SK-N-MC (cell line): ENCODE measurements around the gene ZSWIM1.

Experiments used
- EZH2 ChIP-seq: fragments of 200-600 bp; sonication (generic); IDR thresholded peaks from one replicate; pipeline ENCODE4 v1.6.1; 2017; ENCODE audit warnings: antibody characterized with exemption
- FOXP2 ChIP-seq: optimal IDR thresholded peaks from 2 replicates; pipeline ENCODE3; 2011; ENCODE audit warnings: mild to moderate bottlenecking, moderate library complexity; ENCODE audit not compliant: insufficient read depth; ENCODE audit errors: extremely low read length, control extremely low read depth
- POLR2AphosphoS5 ChIP-seq: IDR thresholded peaks from 2 replicates; pipeline ENCODE4 v1.6.1; 2012; ENCODE audit warnings: mild to moderate bottlenecking, low read depth, low read length, borderline replicate concordance

DNA sequence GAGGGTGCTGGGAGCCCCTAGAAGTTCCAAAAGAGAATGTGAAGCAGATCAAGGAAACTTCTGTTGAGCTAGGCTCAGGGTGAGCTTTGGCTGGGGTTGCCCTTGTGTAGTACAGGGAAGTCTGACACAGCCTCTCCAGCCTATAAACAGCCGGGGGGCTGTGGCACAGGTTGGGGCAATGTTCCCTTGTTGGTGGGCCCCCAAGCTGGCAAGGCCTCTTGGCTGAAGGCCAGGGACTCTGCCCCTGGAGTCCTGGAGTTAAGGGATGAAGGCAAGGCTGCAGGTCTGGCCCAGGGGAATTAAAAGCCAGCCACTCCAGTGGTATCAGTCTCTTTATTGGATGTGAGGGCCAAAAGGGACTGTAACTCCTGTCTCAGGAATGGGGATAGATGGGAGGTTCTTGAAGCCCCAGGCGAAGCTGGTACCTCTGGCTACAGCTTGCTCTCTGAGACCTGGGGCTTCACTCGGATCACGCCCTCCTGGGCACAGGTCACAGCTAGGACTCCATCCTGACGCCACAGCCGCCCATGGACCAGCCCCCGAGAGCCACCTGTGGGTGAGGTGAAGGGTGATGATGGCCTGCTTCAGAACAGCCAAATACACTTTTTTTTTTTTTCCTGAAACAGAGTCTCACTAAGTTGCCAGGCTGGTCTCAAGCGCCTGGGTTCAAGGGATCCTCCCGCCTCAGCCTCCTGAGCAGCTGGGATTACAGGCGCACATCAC, 39.5 kb upstream of the ZSWIM1 start:
- no peak for TF ChIP-seq POLR2AphosphoS5
- TF ChIP-seq EZH2 = no peak
- no peak for TF ChIP-seq FOXP2
